Activated CD4-positive, CD25-positive, alpha-beta regulatory T cell (primary cell): Measurements from ENCODE around the gene PFKM.
"Not testable (repeated sequence)": the region's sequence is repeated elsewhere in the genome, so short reads cannot be mapped to it uniquely, and the experiment has no call there.

Experiments used
- DNase-seq, 4 experiments: peaks; one replicate each; lab custom pipeline; 2025; lab: John Stamatoyannopoulos, UW

Gene PFKM

DNA sequence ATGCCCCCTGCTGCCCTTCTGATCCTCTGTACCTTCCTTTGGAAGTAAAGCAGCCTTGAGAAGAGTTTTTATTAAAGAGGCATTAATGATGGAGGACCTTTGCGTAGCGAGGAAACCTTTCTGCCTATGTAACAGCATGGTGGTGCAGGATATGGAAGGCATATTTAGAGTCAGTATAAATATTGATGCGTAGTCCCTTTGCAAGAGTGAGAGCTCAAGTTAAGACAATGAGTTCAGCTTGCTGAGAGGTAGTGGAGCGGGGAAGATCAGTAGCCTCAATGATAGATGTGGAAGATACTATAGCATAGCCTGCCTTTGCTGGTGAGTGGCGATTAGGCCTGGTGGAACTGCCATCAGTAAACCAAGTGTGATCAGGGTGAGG is 7.9 kb upstream of the PFKM start:
- not testable (repeated sequence) for DNase-seq

- DNase-seq = no peak
Observed at GRCh38 chr12:48115957-48116356, 3.2 kb upstream of the PFKM start.

- DNase-seq = no peak
Observed at GRCh38 chr12:48118284-48118871, 786 bp upstream of the PFKM start.

- no peak for DNase-seq
Observed at GRCh38 chr12:48119834-48120195, 651 bp downstream of the PFKM start.

DNA sequence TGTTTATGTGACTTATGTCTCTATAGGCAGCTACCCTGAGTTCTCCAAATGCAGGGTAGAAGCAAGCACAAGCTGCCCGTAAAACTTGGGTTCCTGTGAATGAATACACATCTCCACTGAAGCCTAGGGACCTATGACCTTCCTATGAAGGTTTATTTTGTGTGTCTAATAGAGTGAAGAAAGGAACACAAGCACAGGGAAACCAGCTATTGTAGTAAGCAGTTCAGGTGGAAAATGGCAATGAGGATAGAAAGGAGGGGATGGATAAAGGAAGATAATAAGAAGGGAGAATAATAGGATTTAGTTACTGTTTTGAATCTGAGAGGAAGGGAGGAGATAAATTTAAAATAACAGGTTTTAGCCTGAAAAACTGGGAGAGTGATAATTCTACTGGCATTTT is 2.4 kb downstream of the PFKM start:
- no peak for DNase-seq

DNA sequence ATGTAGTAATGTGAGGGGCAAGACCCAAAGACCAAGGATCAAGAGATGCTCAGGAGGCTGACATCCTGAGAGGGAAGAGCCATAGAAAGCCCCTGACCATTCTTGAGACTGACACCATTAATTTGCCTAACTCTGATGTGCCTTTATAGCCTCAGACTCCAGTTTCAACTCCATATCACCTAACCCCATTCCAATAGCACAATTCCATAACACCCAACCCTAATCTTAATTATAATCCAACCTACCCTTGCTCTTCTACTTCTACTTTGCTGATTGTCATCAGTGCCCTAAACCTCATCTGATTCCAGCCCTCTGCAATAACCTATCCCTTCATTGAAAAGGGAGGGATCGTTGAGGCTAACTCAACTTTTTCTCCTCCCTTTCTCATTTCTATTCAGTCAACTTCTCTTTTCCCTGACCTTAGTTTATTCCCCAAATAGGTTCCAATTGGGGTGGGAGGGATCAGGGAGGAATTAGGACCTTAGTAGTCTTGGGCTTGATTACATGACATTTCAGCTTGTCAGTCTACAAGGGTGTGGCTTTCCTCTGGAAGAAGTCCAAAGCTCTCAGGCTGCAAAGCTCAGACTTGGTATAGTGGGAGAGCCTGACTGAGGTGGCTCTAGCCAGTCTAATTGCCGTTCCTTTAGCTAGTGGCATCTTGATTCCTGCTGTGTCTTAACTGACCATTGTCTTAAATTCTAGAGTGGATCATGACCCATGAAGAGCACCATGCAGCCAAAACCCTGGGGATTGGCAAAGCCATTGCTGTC is 3.1 kb downstream of the PFKM start:
- DNase-seq = no peak

- no peak for DNase-seq
Observed at GRCh38 chr12:48123169-48123568, 4.0 kb downstream of the PFKM start.

- DNase-seq = not testable (repeated sequence)
Observed at GRCh38 chr12:48125542-48125941, 6.4 kb downstream of the PFKM start.

DNA sequence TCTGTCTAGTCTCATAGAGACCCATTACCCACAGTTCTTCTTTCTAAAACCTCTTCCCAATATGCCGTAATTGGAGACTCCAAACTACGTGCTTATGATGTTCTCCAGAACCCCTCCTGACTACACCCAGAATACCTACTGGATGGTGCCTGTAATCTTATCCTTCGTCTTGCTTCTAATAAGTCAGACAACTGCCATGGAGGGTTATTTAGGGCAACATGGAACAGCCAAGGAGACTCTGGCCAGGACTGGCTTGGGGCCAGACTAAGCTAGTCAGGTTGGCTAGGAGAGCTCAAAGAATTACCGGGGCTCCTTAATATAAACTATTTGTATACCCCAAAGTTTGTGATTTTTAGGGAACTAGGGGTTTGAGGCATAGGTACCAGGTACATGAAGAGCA is 6.8 kb downstream of the PFKM start:
- no peak for DNase-seq

DNA sequence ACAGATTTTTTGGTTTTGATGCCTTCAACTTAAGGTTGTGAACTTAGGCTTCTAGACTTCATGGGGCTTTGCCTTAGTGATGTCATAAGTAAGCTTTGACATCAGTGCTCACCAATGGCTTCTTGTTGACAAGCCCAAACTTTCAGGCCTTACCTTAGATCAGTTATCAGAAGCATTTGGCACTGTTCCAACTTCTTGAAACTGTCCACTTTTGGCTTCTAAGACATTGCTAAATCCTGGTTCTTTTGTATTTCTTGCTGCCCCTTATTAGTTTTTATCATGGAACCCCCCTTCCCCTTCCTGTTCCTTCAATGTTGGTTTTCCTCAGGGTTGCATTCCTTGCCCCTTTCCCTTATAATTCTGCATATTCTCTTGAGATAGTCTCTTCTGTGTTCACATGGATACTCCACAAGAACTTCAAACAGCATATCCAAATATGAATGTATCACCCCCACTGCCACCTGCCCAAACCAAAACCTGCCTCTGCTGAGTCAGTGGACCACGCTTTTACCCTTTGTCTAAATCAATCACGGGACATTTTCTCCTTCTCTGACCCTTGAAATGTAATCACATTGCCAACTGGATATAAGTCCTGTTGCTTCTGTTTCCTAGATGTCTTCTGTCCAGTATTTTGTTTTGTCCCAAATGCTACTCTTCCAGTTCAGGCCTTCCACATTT is 7.9 kb downstream of the PFKM start:
- DNase-seq = no peak

- DNase-seq = no peak
Observed at GRCh38 chr12:48128800-48129199, 9.6 kb downstream of the PFKM start.

GRCh38 chr12:48129376-48129775 is 10.2 kb downstream of the PFKM start:
- DNase-seq = no peak

DNA sequence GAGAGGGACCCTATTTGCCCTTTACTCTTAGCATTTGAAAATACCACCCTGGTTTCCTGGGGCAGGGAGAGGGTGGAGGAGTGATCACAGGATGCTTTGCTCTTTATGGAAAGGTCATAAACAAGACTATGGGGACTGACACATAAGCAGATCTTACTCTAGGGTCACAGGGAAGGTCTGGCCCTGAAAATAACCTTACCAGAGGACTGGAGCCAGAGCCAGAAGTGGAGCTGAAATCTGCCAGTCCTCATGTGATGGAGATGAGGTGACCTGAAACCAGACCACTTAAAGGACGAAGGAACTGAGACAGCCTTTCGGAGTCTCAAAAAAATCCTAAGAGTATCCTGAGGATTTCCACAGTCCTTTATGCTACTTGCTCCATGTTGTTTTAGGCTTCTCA is 12.4 kb downstream of the PFKM start:
- DNase-seq = no peak

- no peak for DNase-seq
Observed at GRCh38 chr12:48132826-48133225, 13.7 kb downstream of the PFKM start.

- no peak for DNase-seq
Observed at GRCh38 chr12:48135027-48135426, 15.9 kb downstream of the PFKM start.

DNA sequence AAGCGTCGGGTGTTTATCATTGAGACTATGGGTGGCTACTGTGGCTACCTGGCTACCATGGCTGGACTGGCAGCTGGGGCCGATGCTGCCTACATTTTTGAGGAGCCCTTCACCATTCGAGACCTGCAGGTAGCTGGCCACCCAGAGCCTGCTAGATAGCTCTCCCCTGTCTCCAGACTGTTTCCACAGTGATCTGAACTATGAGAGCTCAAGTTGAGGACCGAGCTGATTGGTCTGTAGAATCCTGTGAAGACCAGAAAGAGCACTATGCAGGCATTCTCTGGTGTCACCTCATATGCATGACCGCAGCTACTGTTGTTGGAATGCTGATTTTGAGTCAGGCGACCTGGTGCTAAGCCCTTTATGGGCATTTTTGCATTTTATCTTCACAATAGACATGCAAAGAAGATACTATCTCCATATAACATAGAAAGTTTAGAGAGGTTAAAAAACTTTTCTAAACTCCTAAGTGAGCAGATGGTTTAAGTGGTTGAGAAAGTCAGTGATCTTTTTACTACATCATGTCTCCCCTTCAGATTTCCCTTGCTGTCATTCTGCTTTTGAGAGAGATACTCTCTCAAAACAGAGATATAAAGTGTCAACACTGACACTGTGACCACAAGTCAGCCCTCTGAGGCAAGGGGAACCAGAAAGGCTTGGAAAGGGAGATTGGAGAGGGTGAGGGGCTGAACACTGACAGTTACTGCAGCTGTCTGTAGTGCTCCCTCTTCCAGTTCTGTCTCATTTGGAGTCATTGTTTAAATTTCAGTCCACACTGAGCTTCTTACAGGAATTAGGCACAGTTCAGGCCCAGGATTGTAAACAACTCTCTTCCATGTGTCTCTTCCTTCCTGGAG is 23.9 kb downstream of the PFKM start:
- no peak for DNase-seq

GRCh38 chr12:48143898-48144297 is 24.7 kb downstream of the PFKM start:
- DNase-seq = no peak

GRCh38 chr12:48145981-48146380 is 26.8 kb downstream of the PFKM start:
- DNase-seq = no peak

GRCh38 chr12:48151103-48151771 is 32.1 kb downstream of the PFKM start:
- no peak for DNase-seq

GRCh38 chr12:48155786-48156185 is 36.6 kb downstream of the PFKM start:
- DNase-seq = not testable (repeated sequence)

GRCh38 chr12:48156652-48157017 is 37.5 kb downstream of the PFKM start:
- no peak for DNase-seq
